Endothelial cell of umbilical vein (primary cell): ENCODE results near the gene HSPB3. TPM values are rescaled to one million over a fixed set of nuclear protein-coding genes. Genes with fewer than 3 reads are reported as not detected.

Source experiments
- BruUV-seq: library from RNA; stranded (reverse); fragments of 400-500 nt; replicated peaks from 2 replicates; lab custom pipeline; 2021; lab: Mats Ljungman, UMichigan
- CTCF ChIA-PET: fragments of 300-600, 350-600 bp; sonication (Branson Sonifier 250); formaldehyde crosslinking; loops from one replicate; lab custom pipeline; 2021; ENCODE audit warnings: antibody characterized with exemption, inconsistent platforms; lab: Charles Lee
- POLR2A ChIA-PET: fragments of 300-600, 350-600 bp; sonication (Branson Sonifier 250); formaldehyde crosslinking; loops from one replicate; lab custom pipeline; 2021; ENCODE audit warnings: antibody characterized with exemption, inconsistent platforms; lab: Charles Lee
- DNase-seq: peaks from one replicate; pipeline ENCODE4 v3.0.0-alpha.2; 2011; ENCODE audit warnings: low read depth, low spot score
- FAIRE-seq: peaks from 2 replicates; lab custom pipeline; 2011; peaks lifted over from hg19 to GRCh38; lab: Jason Lieb, UNC
- H2AFZ ChIP-seq: 2 replicates; pipeline ENCODE4 v1.6.0; 2012; ENCODE audit warnings: low read depth, low read length, control low read depth, inconsistent platforms
- H3K27ac ChIP-seq: 2 replicates; pipeline ENCODE4 v1.5.1; 2011; ENCODE audit warnings: low read depth, mild to moderate bottlenecking, control low read depth, low read length, moderate library complexity; ENCODE audit not compliant: insufficient read depth
- H3K27me3 ChIP-seq, 2 experiments: 2 replicates each; pipeline versions ENCODE4 v1.6.0 to v1.6.1; 2011; ENCODE audit warnings: low read length in 2 of 2, mixed read lengths in 1 of 2; ENCODE audit not compliant: control insufficient read depth in 2 of 2, insufficient read depth in 2 of 2
- H3K36me3 ChIP-seq, 2 experiments: 2 replicates in 1 of 2; 3 replicates in 1 of 2; pipeline ENCODE4 v1.5.1; 2011; ENCODE audit warnings: low read length in 2 of 2, mild to moderate bottlenecking in 1 of 2, moderate library complexity in 1 of 2; ENCODE audit not compliant: control insufficient read depth in 2 of 2, insufficient read depth in 2 of 2; ENCODE audit errors: extremely low read depth in 1 of 2
- H3K4me1 ChIP-seq: 3 replicates; pipeline ENCODE4 v1.5.1; 2011; ENCODE audit warnings: mild to moderate bottlenecking, low read length; ENCODE audit not compliant: control insufficient read depth, insufficient read depth; ENCODE audit errors: extremely low read depth
- H3K4me2 ChIP-seq: 2 replicates; pipeline ENCODE4 v1.6.1; 2011; ENCODE audit warnings: low read length, control low read depth, mixed read lengths; ENCODE audit not compliant: insufficient read depth
- H3K4me3 ChIP-seq, 3 experiments: fragments of 200-600 bp in 1 of 3; sonication (generic), shearing (Covaris generic) in 1 of 3; replicated peaks in 1 of 3; 2 replicates each; pipeline ENCODE4 v1.5.1; 2011 to 2016; ENCODE audit warnings: control low read depth in 3 of 3, low read length in 3 of 3, mild to moderate bottlenecking in 2 of 3, inconsistent platforms in 1 of 3, low read depth in 1 of 3, moderate library complexity in 1 of 3; ENCODE audit not compliant: insufficient read depth in 1 of 3
- H3K79me2 ChIP-seq: 2 replicates; pipeline ENCODE4 v1.6.0; 2012; ENCODE audit warnings: low read length, inconsistent platforms; ENCODE audit not compliant: control insufficient read depth, insufficient read depth
- H3K9ac ChIP-seq: replicated peaks from 2 replicates; pipeline ENCODE3; 2011; ENCODE audit warnings: low read length, control low read depth; ENCODE audit not compliant: insufficient read depth; ENCODE audit errors: extremely low read depth
- H3K9me1 ChIP-seq: replicated peaks from 3 replicates; pipeline ENCODE4 v1.6.0; 2011; ENCODE audit warnings: mild to moderate bottlenecking, low read length; ENCODE audit not compliant: control insufficient read depth, insufficient read depth; ENCODE audit errors: extremely low read depth
- H3K9me3 ChIP-seq: replicated peaks from 2 replicates; pipeline ENCODE4 v1.5.1; 2012; ENCODE audit warnings: low read length, inconsistent platforms; ENCODE audit not compliant: control insufficient read depth, insufficient read depth
- H4K20me1 ChIP-seq: replicated peaks from 2 replicates; pipeline ENCODE3; 2011; ENCODE audit warnings: mild to moderate bottlenecking, low read length; ENCODE audit not compliant: control insufficient read depth, insufficient read depth; ENCODE audit errors: extremely low read depth
- CTCF ChIP-seq, 2 donors: IDR thresholded peaks; 1 replicate in 1 of 2; 2 replicates in 1 of 2; pipeline ENCODE4 v1.5.1; 2011; ENCODE audit warnings: low read length in 2 of 2, mild to moderate bottlenecking in 2 of 2, moderate library complexity in 2 of 2, control low read depth in 1 of 2, inconsistent platforms in 1 of 2, low read depth in 1 of 2; ENCODE audit not compliant: insufficient read depth in 1 of 2; ENCODE audit errors: extremely low read depth in 1 of 2
- EZH2 ChIP-seq: IDR thresholded peaks from 2 replicates; pipeline ENCODE4 v1.6.1; 2012; ENCODE audit warnings: borderline replicate concordance, low read depth, mild to moderate bottlenecking, moderate library complexity, low read length, inconsistent platforms; ENCODE audit not compliant: severe bottlenecking
- FOS ChIP-seq: IDR thresholded peaks from 2 replicates; pipeline ENCODE4 v1.6.1; 2011; ENCODE audit warnings: mild to moderate bottlenecking, low read length, moderate library complexity, borderline replicate concordance; ENCODE audit not compliant: insufficient read depth
- GATA2 ChIP-seq: IDR thresholded peaks from 2 replicates; pipeline ENCODE4 v1.7.0; 2011; ENCODE audit warnings: low read depth, mild to moderate bottlenecking, moderate library complexity, mixed read lengths, low read length; ENCODE audit not compliant: insufficient read length, insufficient read depth
- JUN ChIP-seq: IDR thresholded peaks from 2 replicates; pipeline ENCODE4 v1.6.1; 2011; ENCODE audit warnings: borderline replicate concordance, low read depth; ENCODE audit not compliant: insufficient read length, insufficient read depth
- MAX ChIP-seq: IDR thresholded peaks from 2 replicates; pipeline ENCODE4 v1.6.1; 2011; ENCODE audit not compliant: insufficient read depth, insufficient read length
- MYC ChIP-seq: IDR thresholded peaks from one replicate; pipeline ENCODE4 v1.6.1; 2011; ENCODE audit warnings: mild to moderate bottlenecking, low read depth, low read length
- POLR2A ChIP-seq: IDR thresholded peaks from 2 replicates; pipeline ENCODE4 v1.6.1; 2012; ENCODE audit warnings: low read depth, mild to moderate bottlenecking, control low read depth, low read length
- POLR2AphosphoS5 ChIP-seq: IDR thresholded peaks from 2 replicates; pipeline ENCODE4 v1.6.1; 2012; ENCODE audit warnings: low read depth, mild to moderate bottlenecking, control low read depth, low read length, moderate library complexity; ENCODE audit not compliant: insufficient read depth
- dilution Hi-C: fragments of 300-500 bp; cut with MboI; formaldehyde crosslinking; loops from one replicate; pipeline ENCODE4 v1.15.0; 2019; ENCODE audit warnings: low sequenced_read_pairs; ENCODE audit not compliant: extremely low pct_ligation_motif_present
- intact Hi-C: fragments of 100-400 bp; cut with micrococcal nuclease; formaldehyde crosslinking; loops from one replicate; pipeline ENCODE4 v1.10.0; 2022
- polyA plus RNA-seq, 4 experiments: library from polyadenylated mRNA; depleted of rRNA in 3 of 4; stranded (reverse) in 3 of 4; unstranded in 1 of 4; fragments of >200 nt; gene quantifications; 2 replicates each; pipeline versions ENCODE4 v1.2.1 to v1.2.3, GENCODE V29; 2011 to 2012; ENCODE audit warnings: missing spikeins in 1 of 4
- total RNA-seq: library from RNA; stranded (reverse); gene quantifications from 2 replicates; pipeline ENCODE4 v1.2.3, GENCODE V29; 2021

Gene HSPB3
- total and polyA plus RNA-seq, 2 donors (not counting 3 experiments of a cell fraction or from before 2014, with no cell fraction given) = not detected

- no peaks in the 10 kb centered on the region for H4K20me1 ChIP-seq
- TF ChIP-seq POLR2A = no peak
- TF ChIP-seq MYC = no peak
- H3K27me3 ChIP-seq = peaks cover 9 to 18% of the 10 kb centered on the region in 2 experiments
- no peak overlapping the region for H3K9ac ChIP-seq
- no peaks in the 10 kb centered on the region for H3K9me3 ChIP-seq
- no peaks in the 10 kb centered on the region for H3K4me1 ChIP-seq
- no peaks in the 10 kb centered on the region for H3K9me1 ChIP-seq
- H3K4me3 ChIP-seq = no peak overlapping the region
- ChIA-PET CTCF (interaction anchor here (1.0 to 2.5 kb wide), 2 partner anchors 9 to 178 kb away, joined by 3 to 20 read pairs; no protein-coding TSS in a partner anchor), POLR2A (no interaction called here)
- no peaks in the 10 kb centered on the region for H3K36me3 ChIP-seq
- H3K27ac ChIP-seq = no peak overlapping the region
- H3K4me2 ChIP-seq = no peak overlapping the region
- no peak overlapping the region for H2AFZ ChIP-seq
- DNase-seq (no peak), FAIRE-seq (no peak)
- H3K79me2 ChIP-seq = no peaks in the 10 kb centered on the region
- dilution Hi-C loops (no loop called here), intact Hi-C loops (no loop called here)
- BruUV-seq = no TSS peak
Observed at GRCh38 chr5:54421976-54422375, 33.5 kb upstream of the HSPB3 start.

GRCh38 chr5:54425258-54425657 is 30.2 kb upstream of the HSPB3 start:
- no peak overlapping the region for H3K27ac ChIP-seq
- H2AFZ ChIP-seq = no peak overlapping the region
- no peaks in the 10 kb centered on the region for H3K9me1 ChIP-seq
- no TSS peak for BruUV-seq
- no peaks in the 10 kb centered on the region for H3K36me3 ChIP-seq
- peaks cover 16 to 27% of the 10 kb centered on the region in 2 experiments for H3K27me3 ChIP-seq
- no peak overlapping the region for H3K9ac ChIP-seq
- FAIRE-seq = no peak
- ChIA-PET CTCF (interaction anchor here (1.0 to 2.8 kb wide), 5 partner anchors 15 to 181 kb away, joined by 3 to 21 read pairs (median 4); no protein-coding TSS in a partner anchor), POLR2A (no interaction called here)
- dilution Hi-C loops = no loop called here
- no peak for DNase-seq
- H3K79me2 ChIP-seq = no peaks in the 10 kb centered on the region
- no peak overlapping the region for H3K4me2 ChIP-seq
- no peak for TF ChIP-seq GATA2
- no peak for TF ChIP-seq CTCF (IDR thresholded peaks at IDR 0.05; ENCODE audit: extremely low read depth in 1 of 2, insufficient read depth in 1 of 2, low read depth in 1 of 2, low read length in 2 of 2)
- no peak for TF ChIP-seq FOS
- no peak for TF ChIP-seq JUN
- no peak for TF ChIP-seq POLR2AphosphoS5
- TF ChIP-seq MYC = no peak
- TF ChIP-seq MAX = no peak
- no peak for TF ChIP-seq POLR2A
- TF ChIP-seq EZH2 = no peak
- no peaks in the 10 kb centered on the region for H3K9me3 ChIP-seq
- no peaks in the 10 kb centered on the region for H3K4me1 ChIP-seq
- no peaks in the 10 kb centered on the region for H4K20me1 ChIP-seq
- intact Hi-C loops = no loop called here
- no peak overlapping the region for H3K4me3 ChIP-seq
